ENCODE data around the gene CABP5.

The CABP5 gene

GRCh38 chr19:48030073-48030472 is 13.8 kb downstream of the CABP5 start:
- DNase-seq (ENCODE audit: low spot score) = no peak

GRCh38 chr19:48029431-48029830 is 14.4 kb downstream of the CABP5 start:
- DNase-seq (ENCODE audit: low spot score) = no peak

DNA sequence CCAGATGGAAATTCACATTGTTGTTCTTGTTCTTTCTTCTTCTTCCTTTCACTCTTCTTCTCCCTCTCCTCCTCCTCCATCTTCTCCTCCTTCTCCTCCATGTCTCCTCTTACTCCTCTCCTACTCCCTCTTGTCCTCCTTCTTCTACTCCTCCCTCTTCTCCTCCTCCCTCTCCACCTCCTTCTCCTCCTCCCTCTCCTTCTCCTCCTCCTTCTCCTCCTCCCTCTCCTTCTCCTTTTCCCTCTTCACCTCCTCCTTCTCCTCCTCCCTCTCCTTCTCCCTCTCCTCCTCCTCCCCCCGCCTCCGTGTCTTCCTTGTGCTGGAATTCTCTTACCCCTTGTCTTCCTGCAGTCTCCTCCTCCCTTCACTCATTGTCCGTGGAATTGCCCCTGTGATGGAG is 18.4 kb downstream of the CABP5 start:
- no peak for DNase-seq (ENCODE audit: low spot score)

- DNase-seq (ENCODE audit: low spot score) = no peak
Measured at GRCh38 chr19:48023518-48023917, 20.4 kb downstream of the CABP5 start.

- no peak for DNase-seq (ENCODE audit: low spot score)
Measured at GRCh38 chr19:48023011-48023410, 20.9 kb downstream of the CABP5 start.

DNA sequence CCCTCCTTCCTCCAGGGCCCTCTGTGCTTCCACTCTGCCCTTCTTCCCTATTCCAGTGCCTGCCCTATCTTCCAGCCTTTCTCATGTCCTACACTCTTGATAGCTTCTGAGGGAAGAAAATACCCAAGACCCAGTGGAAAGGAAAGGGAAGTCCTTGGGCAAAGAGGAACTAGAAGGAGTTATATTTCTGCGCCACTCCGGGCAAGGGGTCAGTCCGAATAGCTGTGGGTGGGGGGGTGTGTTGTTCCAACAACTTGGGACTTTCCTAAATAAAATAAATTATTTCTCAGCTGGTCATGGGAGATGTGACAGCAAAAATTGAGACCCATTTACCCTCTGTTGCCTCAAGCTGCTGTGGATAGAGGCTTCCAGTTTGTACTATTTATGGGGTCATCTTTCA is 23.2 kb downstream of the CABP5 start:
- no peak for DNase-seq (ENCODE audit: low spot score)

DNA sequence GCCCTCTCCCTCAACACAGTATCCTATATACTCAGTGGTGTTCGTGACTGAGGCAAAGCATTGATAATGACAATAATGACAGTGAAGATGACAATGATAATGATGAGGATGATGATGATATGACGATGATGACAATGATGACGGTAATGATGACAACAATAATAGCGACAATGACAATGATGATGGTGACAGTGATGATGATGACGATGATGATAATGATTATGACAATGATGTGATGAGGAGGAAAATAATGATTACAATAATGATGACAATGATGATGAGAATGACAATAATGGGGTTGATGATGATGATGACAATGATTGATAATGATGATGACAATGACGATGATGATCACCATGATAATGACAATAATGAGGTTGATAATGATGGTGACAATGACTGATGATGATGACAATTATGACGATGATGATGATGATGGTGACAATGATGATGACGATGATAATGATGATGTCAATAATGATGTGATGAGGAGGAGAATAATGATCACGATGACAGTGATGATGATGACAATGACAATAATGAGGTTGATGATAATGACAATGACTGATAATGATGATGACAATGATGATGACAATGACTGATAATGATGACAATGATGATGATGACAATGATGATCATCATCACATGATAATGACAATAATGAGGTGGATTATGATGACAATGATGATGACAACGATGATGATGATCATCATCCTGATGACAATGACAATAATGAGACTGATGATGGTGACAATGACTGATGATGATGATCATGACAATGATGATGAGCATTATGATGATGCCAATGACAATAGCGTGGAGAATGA is 32.7 kb downstream of the CABP5 start:
- DNase-seq (ENCODE audit: low spot score) = no peak

DNA sequence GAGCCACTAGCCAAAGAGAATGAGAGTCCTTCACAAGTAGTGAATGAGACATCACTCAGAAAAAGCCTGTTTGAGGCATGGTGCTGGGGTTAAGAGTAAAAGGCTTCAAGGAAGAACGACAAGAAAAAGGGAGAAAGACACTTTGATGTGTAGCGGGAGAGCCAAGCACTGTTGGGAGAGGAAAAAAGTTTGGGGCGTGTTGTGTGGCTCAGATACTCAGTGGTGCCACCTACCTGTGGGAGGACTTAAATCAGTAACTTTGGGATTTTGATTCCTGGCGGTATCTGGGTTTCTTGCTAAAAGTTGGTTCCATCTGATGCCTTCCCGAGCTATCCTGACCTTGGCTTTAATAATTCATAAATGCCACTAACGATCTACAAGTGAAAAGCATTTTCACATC is 37.1 kb downstream of the CABP5 start:
- no peak for DNase-seq (ENCODE audit: low spot score)

DNA sequence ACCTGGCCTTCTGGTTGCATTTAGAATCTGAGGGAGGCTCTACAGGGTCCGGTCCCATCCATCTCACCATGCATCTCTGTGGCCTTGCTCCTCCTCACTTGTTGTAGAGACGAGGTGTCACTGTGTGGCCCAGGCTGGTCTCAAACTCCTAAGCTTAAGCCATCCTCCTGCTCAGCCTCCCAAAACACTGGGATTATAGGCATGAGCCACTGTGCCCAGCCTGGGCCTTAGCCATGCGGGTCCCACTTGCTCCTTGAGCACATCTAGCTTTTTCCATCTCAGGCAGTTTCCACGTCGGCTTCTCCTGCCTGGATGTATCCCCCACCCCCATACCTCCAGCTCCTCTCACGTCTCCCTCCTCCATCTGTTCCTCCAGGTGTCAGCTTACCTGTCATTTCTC is 39.6 kb downstream of the CABP5 start:
- DNase-seq (ENCODE audit: low spot score) = no peak

DNA sequence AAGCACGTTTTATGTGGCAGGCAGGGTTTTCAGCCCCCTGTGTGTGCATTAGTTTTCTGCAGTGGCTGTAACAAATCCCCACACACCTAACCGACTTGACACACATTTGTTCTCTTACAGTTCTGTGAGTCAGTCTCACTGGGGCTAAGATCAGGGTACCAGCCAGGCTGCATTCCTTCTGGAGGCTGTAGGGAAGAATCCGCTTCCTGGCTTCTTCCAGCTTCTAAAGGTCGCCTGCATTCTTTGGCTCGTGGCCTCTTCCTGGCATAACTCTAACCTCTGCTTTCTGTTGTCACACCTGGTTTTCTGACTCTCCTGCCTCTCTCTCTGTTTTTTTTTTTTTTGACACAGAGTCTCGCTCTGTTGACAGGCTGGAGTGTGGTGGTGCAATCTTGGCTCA is 43.0 kb downstream of the CABP5 start:
- DNase-seq (ENCODE audit: low spot score) = no peak

DNA sequence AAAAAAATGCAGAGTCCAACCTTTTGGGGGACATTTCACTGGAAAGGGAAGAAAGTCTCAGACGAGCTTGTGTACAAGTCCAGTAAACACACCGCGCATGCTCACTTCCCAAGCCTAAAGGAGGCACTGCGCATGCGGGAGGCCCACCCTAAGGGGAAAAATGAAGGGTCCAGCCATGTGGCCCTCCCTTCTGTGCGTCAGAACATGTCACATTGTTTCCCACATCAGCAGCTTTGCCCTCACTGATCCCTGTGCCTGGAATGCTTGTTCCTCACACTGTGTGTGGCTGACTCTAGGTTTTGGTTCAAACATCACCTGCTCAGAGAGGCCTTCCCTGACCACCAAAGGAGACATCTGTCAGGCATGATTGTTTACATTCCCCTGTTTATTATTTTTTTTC is 45.1 kb downstream of the CABP5 start:
- DNase-seq (ENCODE audit: low spot score) = no peak

- DNase-seq (ENCODE audit: low spot score) = no peak
Measured at GRCh38 chr19:47996230-47996727, 47.6 kb downstream of the CABP5 start.

GRCh38 chr19:47994209-47994802 is 49.6 kb downstream of the CABP5 start, which contains the start of gene ELSPBP1:
Gene ELSPBP1 (plus strand): TSS chr19:47994632. CDS start chr19:48008668, 14,036 bp downstream.
- DNase-seq (ENCODE audit: low spot score) = no peak

- DNase-seq (ENCODE audit: low spot score) = no peak
Measured at GRCh38 chr19:47992070-47992469, 51.8 kb downstream of the CABP5 start, which contains the start of gene BSPH1. Gene BSPH1 (minus strand): TSS chr19:47992170. CDS start chr19:47992081, 89 bp downstream.

GRCh38 chr19:47991191-47991808 is 52.6 kb downstream of the CABP5 start:
- no peak for DNase-seq (ENCODE audit: low spot score)
